CD4-positive, alpha-beta memory T cell (primary cell): ENCODE results near the gene WDR93. TPM values are rescaled to one million over a fixed set of nuclear protein-coding genes. Genes with fewer than 3 reads are reported as not detected.
A peak's percentile ranks its signal among the peaks of the same experiment; 100 is the strongest.

ENCODE experiments used
- CTCF ChIA-PET: fragments of 350-600 bp; sonication (Branson Sonifier 250); formaldehyde crosslinking; loops from one replicate; lab custom pipeline; 2021; ENCODE audit warnings: inconsistent platforms; ENCODE audit not compliant: partially characterized antibody; lab: Charles Lee
- POLR2A ChIA-PET: fragments of 350-600 bp; sonication (Branson Sonifier 250); formaldehyde crosslinking; loops from one replicate; lab custom pipeline; 2021; ENCODE audit not compliant: partially characterized antibody; lab: Charles Lee
- DNase-seq, 5 donors: peaks; one replicate each; pipeline versions ENCODE4 v3.0.0 to v3.0.0-alpha.2; 2020 to 2022; ENCODE audit warnings: mixed read lengths in 1 of 5
- H3K27ac ChIP-seq: one replicate; pipeline ENCODE4 v1.7.0; 2013; ENCODE audit warnings: low read depth, low read length
- H3K27me3 ChIP-seq: 2 replicates; pipeline ENCODE4 v1.7.0; 2013; ENCODE audit warnings: mild to moderate bottlenecking, low read length, moderate library complexity; ENCODE audit not compliant: insufficient read depth
- H3K36me3 ChIP-seq: 2 replicates; pipeline ENCODE4 v1.7.0; 2013; ENCODE audit warnings: mild to moderate bottlenecking, low read length, moderate library complexity; ENCODE audit not compliant: insufficient read depth
- H3K4me1 ChIP-seq: 2 replicates; pipeline ENCODE4 v1.7.0; 2013; ENCODE audit warnings: mild to moderate bottlenecking, low read length, moderate library complexity; ENCODE audit not compliant: insufficient read depth
- H3K4me3 ChIP-seq, 2 donors: one replicate each; pipeline ENCODE4 v1.7.0; 2013; ENCODE audit warnings: low read length in 2 of 2, mild to moderate bottlenecking in 1 of 2
- H3K9me3 ChIP-seq, 2 donors: one replicate each; pipeline ENCODE4 v1.7.0; 2013; ENCODE audit warnings: low read length in 2 of 2, control low read depth in 1 of 2; ENCODE audit not compliant: control insufficient read depth in 1 of 2
- H3K27ac Mint-ChIP-seq, 7 donors: one replicate each; pipeline ENCODE4 v1.8.0; 2020 to 2021; ENCODE audit warnings: mixed read lengths in 7 of 7, mild to moderate bottlenecking in 6 of 7, inconsistent platforms in 3 of 7, moderate library complexity in 3 of 7
- H3K27me3 Mint-ChIP-seq, 2 donors: one replicate each; pipeline ENCODE4 v1.8.0; 2020 to 2021; ENCODE audit warnings: mixed read lengths in 2 of 2
- H3K36me3 Mint-ChIP-seq, 2 donors: one replicate each; pipeline ENCODE4 v1.8.0; 2020 to 2021; ENCODE audit warnings: mixed read lengths in 2 of 2, inconsistent platforms in 1 of 2, mild to moderate bottlenecking in 1 of 2
- H3K4me1 Mint-ChIP-seq, 4 donors: one replicate each; pipeline ENCODE4 v1.8.0; 2020 to 2021; ENCODE audit warnings: mixed read lengths in 4 of 4, mild to moderate bottlenecking in 1 of 4
- H3K4me3 Mint-ChIP-seq, 8 donors: one replicate each; pipeline ENCODE4 v1.8.0; 2020 to 2021; ENCODE audit warnings: mixed read lengths in 8 of 8, mild to moderate bottlenecking in 7 of 8, moderate library complexity in 6 of 8, inconsistent platforms in 3 of 8
- H3K9me3 Mint-ChIP-seq, 8 donors: one replicate each; pipeline ENCODE4 v1.8.0; 2020 to 2021; ENCODE audit warnings: mixed read lengths in 8 of 8, mild to moderate bottlenecking in 5 of 8, inconsistent platforms in 3 of 8, moderate library complexity in 1 of 8
- intact Hi-C: fragments of 100-400 bp; cut with micrococcal nuclease; formaldehyde crosslinking; loops from one replicate; pipeline ENCODE4 v1.15.1; 2023
- polyA plus RNA-seq, 2 donors: library from polyadenylated mRNA; unstranded; fragments of 300-500 nt; fragmentation: Illumina TruSeq; gene quantifications; one replicate each; pipeline ENCODE4 v1.2.3, GENCODE V29; 2021
- total RNA-seq, 2 experiments: library from RNA; stranded (reverse); gene quantifications; one replicate each; pipeline ENCODE4 v1.2.3, GENCODE V29; 2021

Gene WDR93
- total and polyA plus RNA-seq, 4 experiments from 2014 or later, result not detected

DNA sequence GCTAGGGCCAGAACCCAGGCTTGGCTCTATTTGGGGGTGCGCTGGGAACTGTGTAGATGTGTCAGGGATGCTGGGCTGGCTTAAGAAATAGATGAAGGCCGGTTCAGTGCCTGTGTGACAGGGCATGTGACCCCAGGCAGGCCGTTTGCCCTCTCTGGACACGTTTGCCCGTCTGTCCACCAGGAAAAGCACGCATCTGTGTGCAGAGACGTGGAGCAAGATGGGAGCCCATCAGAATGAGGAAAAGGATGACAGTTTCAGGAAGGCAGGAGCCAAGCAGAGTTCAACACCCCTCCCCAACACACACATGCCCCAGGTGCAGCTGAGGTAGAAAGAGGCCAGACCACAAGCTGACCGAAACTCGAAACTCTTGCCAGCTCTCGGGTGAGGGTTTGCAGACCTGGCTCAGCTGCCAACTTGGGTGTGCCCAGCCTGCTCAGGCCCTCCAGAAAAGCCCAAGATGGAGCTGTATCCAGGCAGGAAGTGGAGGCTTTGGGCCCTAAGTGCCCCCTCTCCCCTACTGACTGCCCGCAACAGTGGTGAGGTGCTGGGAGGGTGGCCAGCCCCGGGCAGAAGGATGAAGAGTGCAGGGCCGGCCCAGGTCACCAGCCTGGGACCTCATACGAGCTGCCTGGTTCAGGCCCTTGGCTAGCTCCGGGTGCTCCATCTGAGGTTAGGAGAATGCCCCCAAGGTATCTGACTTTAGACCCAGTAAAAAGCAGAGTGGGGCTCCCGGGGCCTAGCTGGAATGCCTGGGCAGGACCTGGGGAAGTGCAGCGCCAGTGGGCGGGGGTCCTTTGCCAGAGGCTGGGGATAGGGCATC lies 70.6 kb downstream of the WDR93 start:
- Mint-ChIP-seq H3K4me3 (no peak overlapping the region), H3K9me3 (no peaks in the 10 kb centered on the region), H3K4me1 (no peaks in the 10 kb centered on the region), H3K27me3 (peaks cover 0 to 13% of the 10 kb centered on the region in 2 donors), H3K27ac (peak overlapping the region in 1 of 7 donors; percentile 67), H3K36me3 (no peaks in the 10 kb centered on the region)
- Histone ChIP-seq H3K4me3 (no peak overlapping the region), H3K36me3 (no peaks in the 10 kb centered on the region), H3K4me1 (no peaks in the 10 kb centered on the region), H3K27me3 (no peaks in the 10 kb centered on the region), H3K27ac (no peak overlapping the region), H3K9me3 (no peaks in the 10 kb centered on the region)
- DNase-seq, result no peak
- POLR2A ChIA-PET, result no interaction called here
- CTCF ChIA-PET, result interaction anchor here (0.7 to 3.5 kb wide), 18 partner anchors 8 to 459 kb away, joined by 3 to 33 read pairs (median 4); no protein-coding TSS in a partner anchor
- intact Hi-C loops, result loop anchor here (2.0 to 5.0 kb wide), 2 partner anchors 310 to 326 kb away; no protein-coding TSS in a partner anchor

DNA sequence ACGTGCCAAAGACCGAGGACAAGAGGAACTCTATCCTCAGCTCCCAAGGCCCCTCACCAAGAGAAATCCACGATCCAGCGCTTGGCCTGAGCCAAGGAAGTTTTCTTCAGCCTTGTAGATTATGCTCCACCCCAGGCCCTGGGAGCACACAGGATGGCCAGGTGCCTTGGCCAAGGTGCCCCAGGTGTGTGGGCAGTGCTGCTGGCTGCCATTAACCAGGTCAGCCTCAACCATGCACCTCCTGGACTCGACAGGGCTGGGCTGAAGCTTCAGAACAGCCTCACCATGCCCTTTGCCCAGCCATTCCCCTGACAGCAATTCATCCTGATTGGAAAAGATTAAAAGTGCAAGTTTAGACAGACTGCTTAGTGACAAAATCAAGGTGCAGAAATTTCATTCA lies 71.3 kb downstream of the WDR93 start:
- Mint-ChIP-seq H3K4me3 (no peak overlapping the region), H3K4me1 (no peaks in the 10 kb centered on the region), H3K36me3 (no peaks in the 10 kb centered on the region), H3K27ac (no peak overlapping the region), H3K27me3 (peaks cover 0 to 13% of the 10 kb centered on the region in 2 donors), H3K9me3 (no peaks in the 10 kb centered on the region)
- Histone ChIP-seq H3K4me1 (no peaks in the 10 kb centered on the region), H3K36me3 (no peaks in the 10 kb centered on the region), H3K27me3 (no peaks in the 10 kb centered on the region), H3K9me3 (no peaks in the 10 kb centered on the region), H3K4me3 (no peak overlapping the region), H3K27ac (no peak overlapping the region)
- POLR2A ChIA-PET, result no interaction called here
- intact Hi-C loops, result loop anchor here (2.0 to 5.0 kb wide), 2 partner anchors 309 to 325 kb away; no protein-coding TSS in a partner anchor
- no peak for DNase-seq
- CTCF ChIA-PET, result interaction anchor here (1.1 to 3.5 kb wide), 8 partner anchors 9 to 309 kb away, joined by 3 to 33 read pairs (median 4); no protein-coding TSS in a partner anchor

DNA sequence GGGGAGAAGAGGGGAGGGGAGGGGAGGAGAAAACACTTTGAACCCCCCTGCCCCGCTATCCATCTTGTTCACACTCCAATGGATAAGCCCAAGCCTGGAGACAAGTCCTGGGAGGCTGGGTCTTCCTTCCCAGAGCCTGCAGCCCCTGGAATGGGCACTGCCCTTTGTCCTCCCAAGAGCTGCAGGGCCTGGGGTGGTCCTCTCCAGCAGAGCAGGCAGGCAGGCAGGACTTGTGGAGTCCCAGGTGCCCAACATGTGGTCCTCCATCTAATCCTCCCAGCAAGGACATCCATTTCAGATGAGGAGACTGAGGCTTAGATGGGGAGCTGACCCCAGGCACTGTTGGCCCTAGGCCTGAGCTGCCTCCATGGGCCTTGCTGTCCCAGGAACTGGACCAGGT lies 75.1 kb downstream of the WDR93 start:
- Histone ChIP-seq H3K4me1 (no peaks in the 10 kb centered on the region), H3K27ac (no peak overlapping the region), H3K36me3 (no peaks in the 10 kb centered on the region), H3K4me3 (no peak overlapping the region), H3K9me3 (no peaks in the 10 kb centered on the region), H3K27me3 (no peaks in the 10 kb centered on the region)
- Mint-ChIP-seq H3K27ac (peak overlapping the region in 1 of 7 donors; percentile 49), H3K4me1 (no peaks in the 10 kb centered on the region), H3K36me3 (no peaks in the 10 kb centered on the region), H3K9me3 (no peaks in the 10 kb centered on the region), H3K4me3 (no peak overlapping the region), H3K27me3 (peaks cover 0 to 2% of the 10 kb centered on the region in 2 donors)
- ChIA-PET POLR2A (no interaction called here), CTCF (interaction anchor here (3.2 kb wide), 1 partner anchor 25 kb away, joined by 9 read pairs; no protein-coding TSS in a partner anchor)
- DNase-seq, result no peak
- intact Hi-C loops, result no loop called here

DNA sequence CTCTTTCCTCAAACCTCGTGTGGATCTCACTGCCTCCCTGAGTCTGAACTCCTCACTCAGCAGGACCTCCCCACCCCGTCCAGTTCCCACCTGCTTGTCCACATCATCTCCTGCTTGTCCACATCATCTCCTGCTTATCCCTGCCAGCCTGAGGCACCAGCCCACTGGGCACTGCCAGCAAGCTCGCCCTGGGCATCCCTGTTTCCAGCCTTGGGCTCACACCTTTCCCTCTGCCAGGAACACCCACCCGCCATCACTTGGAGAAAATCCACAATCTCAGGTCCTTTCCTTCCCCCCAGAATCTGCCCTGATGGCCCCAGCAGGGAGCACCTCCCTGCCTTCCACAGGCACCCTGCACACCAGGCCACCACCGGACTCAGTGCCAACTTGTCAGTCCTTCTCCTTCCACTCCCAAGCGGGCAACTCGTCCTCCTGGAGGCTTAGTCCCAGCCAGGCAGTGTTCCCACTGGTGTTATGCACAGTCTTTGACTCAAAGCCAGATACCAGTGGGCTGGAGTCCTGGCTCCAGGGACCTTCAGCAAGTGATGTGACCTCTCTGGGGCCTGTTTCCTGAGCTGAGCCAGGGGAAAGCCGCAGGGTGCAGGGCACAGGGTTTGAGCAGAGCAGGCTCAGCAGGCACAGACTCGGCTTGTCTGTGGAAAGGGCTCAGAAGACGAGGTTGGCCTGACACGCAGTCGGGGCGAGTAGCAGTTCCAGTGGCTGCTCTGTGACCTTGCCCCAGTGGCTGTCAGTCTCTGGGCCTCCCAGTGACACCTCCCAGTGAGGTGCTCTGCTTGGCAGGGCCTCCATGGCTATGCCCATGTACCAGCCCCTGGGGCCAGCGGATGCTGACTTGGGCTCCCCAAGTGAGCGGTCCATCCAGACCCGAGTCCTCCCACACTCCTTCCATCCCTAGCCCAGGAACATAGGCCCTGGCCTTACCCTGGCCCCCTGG lies 76.0 kb downstream of the WDR93 start:
- intact Hi-C loops, result no loop called here
- Histone ChIP-seq H3K4me3 (no peak overlapping the region), H3K4me1 (no peaks in the 10 kb centered on the region), H3K27me3 (no peaks in the 10 kb centered on the region), H3K36me3 (no peaks in the 10 kb centered on the region), H3K9me3 (no peaks in the 10 kb centered on the region), H3K27ac (no peak overlapping the region)
- peak overlapping the region in 3 of 7 donors; percentile 62 to 80 (median 70) for H3K27ac Mint-ChIP-seq
- DNase-seq, result no peak
- no peaks in the 10 kb centered on the region for H3K9me3 Mint-ChIP-seq
- H3K4me1 Mint-ChIP-seq, result no peaks in the 10 kb centered on the region
- ChIA-PET POLR2A (no interaction called here), CTCF (interaction anchor here (1.2 kb wide), 1 partner anchor 27 kb away, joined by 3 read pairs; no protein-coding TSS in a partner anchor)
- H3K27me3 Mint-ChIP-seq, result no peaks in the 10 kb centered on the region
- H3K36me3 Mint-ChIP-seq, result no peaks in the 10 kb centered on the region
- H3K4me3 Mint-ChIP-seq, result no peak overlapping the region

DNA sequence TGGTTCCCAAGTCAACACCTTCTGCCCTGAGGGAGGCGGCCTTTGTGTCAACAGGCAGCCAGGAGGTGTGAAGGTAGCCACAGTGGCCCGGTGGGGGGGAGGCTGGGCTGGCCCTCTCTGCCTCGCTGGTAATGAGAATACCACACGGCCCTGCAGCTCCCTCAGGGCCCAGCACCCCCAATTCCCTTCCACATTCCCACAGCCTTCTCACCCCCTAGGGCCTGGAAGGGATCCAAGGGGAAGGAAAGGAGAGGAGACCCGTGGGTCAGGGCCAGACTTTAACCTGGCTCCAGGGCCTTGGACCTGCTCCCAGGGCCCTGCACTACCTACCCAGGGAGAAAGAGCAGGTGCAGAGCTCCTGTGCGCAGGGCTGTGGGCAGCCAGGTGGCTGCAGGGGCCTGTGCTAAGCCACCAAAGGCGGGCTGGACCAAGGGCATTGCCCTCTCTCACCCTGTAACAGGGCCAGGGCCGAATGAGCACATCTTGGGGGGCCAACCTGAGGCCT lies 76.9 kb downstream of the WDR93 start:
- H3K9me3 Mint-ChIP-seq, result no peaks in the 10 kb centered on the region

DNA sequence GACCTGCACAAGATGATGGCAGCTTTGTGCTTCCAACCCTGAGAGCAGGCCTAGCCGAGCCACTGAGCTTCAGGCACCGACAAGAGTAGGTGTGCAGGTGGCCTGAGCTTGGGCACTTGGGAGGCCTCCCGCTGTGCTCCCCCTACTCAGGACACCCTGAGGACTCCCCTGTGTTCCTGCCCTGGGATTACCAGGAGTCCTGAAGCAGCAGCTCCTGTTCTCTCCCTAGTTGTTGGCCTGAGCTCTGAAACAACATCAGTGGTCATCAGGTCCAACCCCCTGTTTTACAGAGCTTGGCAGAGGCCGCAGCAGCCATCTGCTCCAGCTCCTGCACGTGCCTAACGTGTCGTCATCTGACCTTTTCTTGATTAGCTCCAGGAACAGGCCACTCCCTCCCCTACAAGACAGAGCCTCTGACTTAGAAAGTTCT lies 77.5 kb downstream of the WDR93 start:
- no peaks in the 10 kb centered on the region for H3K36me3 ChIP-seq
- H3K4me1 Mint-ChIP-seq, result no peaks in the 10 kb centered on the region
- no peak overlapping the region for H3K4me3 Mint-ChIP-seq
- DNase-seq, result no peak
- no peaks in the 10 kb centered on the region for H3K9me3 Mint-ChIP-seq
- no peaks in the 10 kb centered on the region for H3K27me3 ChIP-seq
- H3K4me3 ChIP-seq, result no peak overlapping the region
- no peaks in the 10 kb centered on the region for H3K36me3 Mint-ChIP-seq
- H3K27me3 Mint-ChIP-seq, result no peaks in the 10 kb centered on the region
- H3K4me1 ChIP-seq, result no peaks in the 10 kb centered on the region
- no peak overlapping the region for H3K27ac Mint-ChIP-seq
- ChIA-PET POLR2A (no interaction called here), CTCF (interaction anchor here (0.6 to 1.2 kb wide), 3 partner anchors 17 to 30 kb away, joined by 3 read pairs; partner anchors contain the start of gene MESP1)
- H3K9me3 ChIP-seq, result no peaks in the 10 kb centered on the region
- H3K27ac ChIP-seq, result no peak overlapping the region
- intact Hi-C loops, result no loop called here

More for the DNA sequence above, 76.9 kb downstream of the WDR93 start:
- Mint-ChIP-seq H3K4me1 (no peaks in the 10 kb centered on the region), H3K4me3 (no peak overlapping the region), H3K27me3 (no peaks in the 10 kb centered on the region), H3K36me3 (no peaks in the 10 kb centered on the region), H3K27ac (no peak overlapping the region)
- Histone ChIP-seq H3K4me1 (no peaks in the 10 kb centered on the region), H3K9me3 (no peaks in the 10 kb centered on the region), H3K27ac (no peak overlapping the region), H3K4me3 (no peak overlapping the region), H3K36me3 (no peaks in the 10 kb centered on the region), H3K27me3 (no peaks in the 10 kb centered on the region)
- ChIA-PET CTCF (interaction anchor here (0.7 to 1.2 kb wide), 2 partner anchors 27 to 29 kb away, joined by 3 read pairs; no protein-coding TSS in a partner anchor), POLR2A (no interaction called here)
- DNase-seq, result no peak
- intact Hi-C loops, result no loop called here
